ENCODE data around the gene CREB3L4. TPM values are rescaled to one million over a fixed set of nuclear protein-coding genes. Genes with fewer than 3 reads are reported as not detected.

CREB3L4 gene
- total and polyA plus RNA-seq, 2 of the 4 experiments (the other 2 are of a cell fraction) = 6.5 to 9.8 TPM

GRCh38 chr1:153977250-153978240 lies 9.8 kb downstream of the CREB3L4 start, which contains the start of gene JTB:
JTB (minus strand) TSS chr1:153977674; CDS start chr1:153977252, 422 bp downstream.
- Histone ChIP-seq H3K4ac (ENCODE audit: low read depth, low read length) (peak within 1 kb of the TSS; percentile 95), H4K20me1 (ENCODE audit: insufficient read depth, low read length) (no peaks in the 10 kb centered on the region), H3K56ac (ENCODE audit: extremely low read depth, insufficient read depth, low read length) (peak within 1 kb of the TSS; percentile 54), H3K23ac (ENCODE audit: low read depth, low read length) (peak within 1 kb of the TSS; percentile 100), H3K9me3 (ENCODE audit: control insufficient read depth, insufficient read depth, low read length) (no peaks in the 10 kb centered on the region), H3K4me3 (ENCODE audit: insufficient read depth, low read depth, low read length) (peak within 1 kb of the TSS; percentile 65), H2AFZ (replicated peaks; ENCODE audit: low read length, poor library complexity) (peak within 1 kb of the TSS; percentile 96), H3K18ac (ENCODE audit: low read depth, low read length) (peak within 1 kb of the TSS; percentile 46; the same call in 1 of the 2 replicates), H3K4me2 (ENCODE audit: low read depth, low read length) (peak within 1 kb of the TSS; percentile 92), H2BK20ac (ENCODE audit: low read depth, low read length) (peak within 1 kb of the TSS; percentile 55; the same call in 1 of the 2 replicates), H4K8ac (ENCODE audit: low read depth in 2 of 2, low read length in 2 of 2) (peak within 1 kb of the TSS; percentile 51 to 96), H3K14ac (replicated peaks; ENCODE audit: low read depth, low read length) (peak within 1 kb of the TSS; percentile 98), H2AK9ac (replicated peaks; ENCODE audit: low read depth, low read length, poor library complexity) (peak within 1 kb of the TSS; percentile 96), H2BK5ac (ENCODE audit: low read depth, low read length, poor library complexity, severe bottlenecking) (peak within 1 kb of the TSS; percentile 61), H2AK5ac (ENCODE audit: low read depth, low read length) (peak within 1 kb of the TSS; percentile 79), H3K9me1 (ENCODE audit: insufficient read depth, low read length) (peaks cover 16% of the 10 kb centered on the region), H4K5ac (ENCODE audit: low read depth, low read length) (peak within 1 kb of the TSS; percentile 62), H3K27me3 (ENCODE audit: control insufficient read depth, insufficient read depth, low read length) (no peaks in the 10 kb centered on the region), H3K9ac (ENCODE audit: low read depth, low read length) (peak within 1 kb of the TSS; percentile 87), H3K4me1 (ENCODE audit: control insufficient read depth, insufficient read depth, low read length) (no peaks in the 10 kb centered on the region; the same call in 1 of the 2 replicates), H4K91ac (ENCODE audit: insufficient read depth, low read depth, low read length) (peak within 1 kb of the TSS; percentile 76), H2BK15ac (ENCODE audit: low read depth, low read length) (peak within 1 kb of the TSS; percentile 27; the same call in 2 of the 3 replicates), H3K27ac (ENCODE audit: insufficient read depth, low read length) (peak within 1 kb of the TSS; percentile 60), H3K79me1 (ENCODE audit: low read depth in 1 of 2, low read length in 2 of 2) (peaks cover 17 to 45% of the 10 kb centered on the region in 2 experiments), H3K36me3 (ENCODE audit: control insufficient read depth, insufficient read depth, low read length) (peaks cover 36% of the 10 kb centered on the region), H2BK120ac (ENCODE audit: low read depth, low read length) (peak within 1 kb of the TSS; percentile 35)
- no peak for TF ChIP-seq SMC3 (IDR thresholded peaks at IDR 0.05; ENCODE audit: low read depth, low read length)
- peak; percentile 76 for TF ChIP-seq POLR2A (IDR thresholded peaks at IDR 0.05; ENCODE audit: low read depth, low read length)
- intact Hi-C loops (cut with micrococcal nuclease) (no loop called here), in situ Hi-C loops (cut with MboI; ENCODE audit: low sequenced_read_pairs) (loop anchor here (10.0 kb wide), 1 partner anchor 303 kb away; the partner anchor contains the start of genes ILF2 and NPR1), dilution Hi-C loops (cut with HindIII; ENCODE audit: low sequenced_read_pairs, unreplicated experiment) (no loop called here)
- DNase-seq (peak; percentile 78), ATAC-seq (ENCODE audit: low read depth) (peak; percentile 95)
- CTCF ChIA-PET = interaction anchor here (1.0 kb wide), 1 partner anchor 10 kb away, joined by 4 read pairs; the partner anchor contains the start of gene CREB3L4
- BruUV-seq (replicated peaks) = TSS peak; percentile 22
- POLR2A ChIA-PET (ENCODE audit: unreplicated experiment) = interaction anchor here (0.6 to 1.0 kb wide), 3 partner anchors 10 to 22 kb away, joined by 3 to 12 read pairs (median 3); partner anchors contain the start of genes CREB3L4 and SLC39A1
- 0% methylated on average over 54 of the region's 75 CpGs; no CpG with 5 or more reads in 1 of the 2 experiments for WGBS, 2 experiments (ENCODE audit: extremely low coverage in 2 of 2, insufficient read length in 1 of 2)
